AG04450 (cell line): ENCODE data around the gene COL2A1. TPM values are rescaled to one million over a fixed set of nuclear protein-coding genes. Genes with fewer than 3 reads are reported as not detected.
A peak's percentile ranks its signal among the peaks of the same experiment; 100 is the strongest.

Experiments used
- CTCF ChIA-PET: fragments of 300-600, 350-600 bp; formaldehyde crosslinking; extraction: SDS; loops from one replicate; lab custom pipeline; 2022; ENCODE audit warnings: antibody characterized with exemption, inconsistent platforms; lab: Charles Lee
- POLR2A ChIA-PET: fragments of 350-600 bp; formaldehyde crosslinking; extraction: SDS; loops from one replicate; lab custom pipeline; 2021; ENCODE audit warnings: antibody characterized with exemption, inconsistent platforms; lab: Yijun Ruan, JAX
- DNase-seq: peaks from one replicate; pipeline ENCODE4 v3.0.0-alpha.2; 2011; ENCODE audit warnings: low read depth, low spot score
- H3K27ac ChIP-seq: one replicate; pipeline ENCODE4 v1.5.1; 2012; ENCODE audit warnings: low read depth, low read length, control low read depth
- H3K27me3 ChIP-seq: one replicate; pipeline ENCODE4 v1.6.0; 2012; ENCODE audit warnings: low read length; ENCODE audit not compliant: control insufficient read depth, insufficient read depth
- H3K4me3 ChIP-seq: 2 replicates; pipeline ENCODE4 v1.5.1; 2011; ENCODE audit warnings: mild to moderate bottlenecking, low read depth, low read length, control low read depth
- H3K9me3 ChIP-seq: 2 replicates; pipeline ENCODE4 v1.5.1; 2012; ENCODE audit warnings: low read length; ENCODE audit not compliant: control insufficient read depth, insufficient read depth
- polyA minus RNA-seq: library from RNA; depleted of rRNA, polyadenylated mRNA; stranded (reverse); fragments of >200 nt; gene quantifications from 2 replicates; pipeline ENCODE4 v1.2.3, GENCODE V29; 2011; rRNA and poly(A)+ RNA removed
- polyA plus RNA-seq: library from polyadenylated mRNA; depleted of rRNA; stranded (reverse); fragments of >200 nt; gene quantifications from 2 replicates; pipeline ENCODE4 v1.2.3, GENCODE V29; 2011; rRNA removed
- TF ChIP-seq, protein P1 (sequence below): IDR thresholded peaks from 2 replicates; pipeline ENCODE4 v1.5.1; 2011; ENCODE audit warnings: low read depth, low read length, control low read depth, inconsistent platforms

Gene COL2A1
- polyA plus RNA-seq (not detected in 2 replicates), polyA minus RNA-seq (not detected in 2 replicates)

DNA sequence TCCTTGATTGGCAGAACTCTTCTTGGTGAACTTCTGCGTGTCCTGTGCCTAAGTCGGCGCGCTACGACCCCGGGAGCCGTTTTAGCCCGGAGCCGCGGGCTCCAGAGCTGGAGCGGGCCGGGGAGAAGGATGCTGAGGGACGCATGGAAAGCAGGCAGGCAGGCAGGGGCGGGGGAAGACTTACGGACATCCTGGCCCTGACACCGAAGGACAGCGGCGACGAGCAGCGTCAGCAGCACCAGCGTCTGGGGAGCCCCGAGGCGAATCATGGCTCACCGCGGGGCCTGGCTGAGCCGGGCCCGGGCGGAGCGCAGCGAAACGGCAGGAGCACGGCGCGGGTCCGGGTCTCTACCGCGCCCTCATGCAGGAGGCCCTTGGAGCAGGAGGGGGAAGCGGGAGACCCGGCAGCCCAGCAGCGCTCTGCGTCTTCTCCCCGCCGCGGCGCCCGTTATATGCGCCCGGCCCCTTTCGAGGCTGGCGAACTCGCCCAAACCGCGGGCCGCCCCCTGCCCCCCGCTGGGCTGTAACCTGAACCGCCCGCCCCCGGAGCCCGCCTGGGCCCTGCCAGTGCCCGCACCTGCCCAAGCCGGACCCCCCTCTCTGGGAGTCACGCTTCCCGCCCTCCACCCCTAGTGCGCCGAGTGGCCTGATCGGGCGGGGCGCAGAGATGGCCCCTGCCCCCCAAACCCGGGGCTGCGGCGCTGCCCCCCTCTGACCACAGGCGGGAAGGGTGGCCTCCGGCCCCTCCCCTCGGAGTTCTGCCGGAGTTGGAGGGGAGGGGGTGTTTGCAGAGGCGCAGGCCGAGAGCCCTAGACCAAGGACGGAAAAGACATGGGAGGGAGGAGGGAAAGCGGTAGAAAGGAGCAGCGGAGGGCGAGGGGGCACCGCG, at the start of gene COL2A1:
Gene COL2A1 (minus strand): TSS at position 424 of the 889 bp plus-strand sequence. CDS start 155 bp downstream, at position 269.
- ChIA-PET POLR2A (no interaction called here), CTCF (no interaction called here)
- Histone ChIP-seq H3K27me3 (peaks cover 92% of the 10 kb centered on the region), H3K9me3 (no peaks in the 10 kb centered on the region; the same call in 1 of the 2 replicates), H3K27ac (no peak within 1 kb of the TSS), H3K4me3 (peak within 1 kb of the TSS; percentile 25)
- TF ChIP-seq, protein P1, sequence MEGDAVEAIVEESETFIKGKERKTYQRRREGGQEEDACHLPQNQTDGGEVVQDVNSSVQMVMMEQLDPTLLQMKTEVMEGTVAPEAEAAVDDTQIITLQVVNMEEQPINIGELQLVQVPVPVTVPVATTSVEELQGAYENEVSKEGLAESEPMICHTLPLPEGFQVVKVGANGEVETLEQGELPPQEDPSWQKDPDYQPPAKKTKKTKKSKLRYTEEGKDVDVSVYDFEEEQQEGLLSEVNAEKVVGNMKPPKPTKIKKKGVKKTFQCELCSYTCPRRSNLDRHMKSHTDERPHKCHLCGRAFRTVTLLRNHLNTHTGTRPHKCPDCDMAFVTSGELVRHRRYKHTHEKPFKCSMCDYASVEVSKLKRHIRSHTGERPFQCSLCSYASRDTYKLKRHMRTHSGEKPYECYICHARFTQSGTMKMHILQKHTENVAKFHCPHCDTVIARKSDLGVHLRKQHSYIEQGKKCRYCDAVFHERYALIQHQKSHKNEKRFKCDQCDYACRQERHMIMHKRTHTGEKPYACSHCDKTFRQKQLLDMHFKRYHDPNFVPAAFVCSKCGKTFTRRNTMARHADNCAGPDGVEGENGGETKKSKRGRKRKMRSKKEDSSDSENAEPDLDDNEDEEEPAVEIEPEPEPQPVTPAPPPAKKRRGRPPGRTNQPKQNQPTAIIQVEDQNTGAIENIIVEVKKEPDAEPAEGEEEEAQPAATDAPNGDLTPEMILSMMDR: no peak
- DNase-seq: no peak

DNA sequence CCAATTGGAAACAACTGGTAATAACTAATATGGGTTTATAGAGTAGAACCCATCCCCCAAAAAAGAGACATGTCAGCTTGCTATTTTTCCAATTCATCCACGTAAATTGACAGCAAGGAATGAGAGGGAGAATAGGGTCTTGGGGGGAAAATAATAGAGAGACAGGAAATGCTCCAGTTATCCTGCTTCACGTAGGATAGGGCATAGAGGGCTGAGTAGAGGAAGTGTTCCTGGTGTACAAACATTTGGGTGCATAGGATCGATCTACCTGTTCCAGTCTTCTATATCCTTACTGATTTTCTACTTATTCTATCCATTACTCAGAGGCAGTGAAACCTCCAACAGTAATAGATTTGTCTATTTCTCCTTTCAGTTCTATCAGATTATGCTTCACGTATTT, 49.6 kb upstream of the COL2A1 start:
- H3K27ac ChIP-seq: no peak overlapping the region
- POLR2A ChIA-PET: no interaction called here
- TF ChIP-seq, protein P1: no peak
- no peaks in the 10 kb centered on the region for H3K9me3 ChIP-seq
- CTCF ChIA-PET: interaction anchor here (0.7 kb wide), 1 partner anchor 21 kb away, joined by 3 read pairs; no protein-coding TSS in a partner anchor
- no peak overlapping the region for H3K4me3 ChIP-seq
- no peaks in the 10 kb centered on the region for H3K27me3 ChIP-seq
- no peak for DNase-seq

DNA sequence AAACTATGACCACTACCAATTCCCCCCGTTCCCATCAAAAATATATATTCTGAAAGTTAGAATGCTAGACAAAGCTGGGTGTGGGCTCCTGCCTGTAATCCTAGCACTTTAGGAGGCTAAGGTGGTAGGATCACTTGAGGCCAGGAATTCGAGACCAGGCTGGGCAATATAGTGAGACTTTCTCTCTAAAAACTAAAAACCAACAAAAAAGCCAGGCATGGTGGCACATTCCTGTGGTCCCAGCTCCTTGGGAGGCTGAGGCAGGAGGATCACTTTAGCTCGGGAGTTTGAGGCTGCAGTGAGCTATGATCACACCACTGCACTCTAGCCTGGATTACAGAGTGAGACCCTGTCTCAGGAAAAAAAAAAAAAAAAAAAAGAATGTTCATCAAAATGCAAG, 48.8 kb upstream of the COL2A1 start:
- POLR2A ChIA-PET: interaction anchor here (0.7 kb wide), 1 partner anchor 18 kb away, joined by 6 read pairs; no protein-coding TSS in a partner anchor

DNA sequence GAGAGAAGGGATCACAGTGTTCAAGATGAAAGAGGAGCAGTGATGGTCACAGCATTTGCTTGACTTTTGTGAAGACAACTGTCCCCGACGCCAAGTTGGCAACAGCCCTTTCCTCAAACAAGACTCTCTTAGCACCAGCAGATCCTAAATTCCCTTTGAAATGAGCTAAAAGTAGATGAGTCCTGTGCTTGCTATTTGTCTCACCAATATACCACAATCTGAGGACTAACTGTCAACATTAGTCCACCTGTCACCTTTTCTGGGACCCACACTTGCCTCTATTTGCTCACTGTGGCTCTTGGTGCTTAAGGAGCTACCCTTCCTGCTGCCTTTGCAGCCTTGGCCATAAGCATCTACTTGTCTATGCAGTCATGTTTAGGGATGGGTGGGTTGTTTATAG, 47.4 kb upstream of the COL2A1 start:
- TF ChIP-seq, protein P1: no peak
- Histone ChIP-seq H3K4me3 (no peak overlapping the region), H3K9me3 (no peaks in the 10 kb centered on the region), H3K27ac (no peak overlapping the region), H3K27me3 (no peaks in the 10 kb centered on the region)
- CTCF ChIA-PET: interaction anchor here (0.6 to 1.2 kb wide), 2 partner anchors 15 to 34 kb away, joined by 3 to 4 read pairs; no protein-coding TSS in a partner anchor
- no peak for DNase-seq
- POLR2A ChIA-PET: no interaction called here

More for the DNA sequence above, 48.8 kb upstream of the COL2A1 start:
- no peaks in the 10 kb centered on the region for H3K27me3 ChIP-seq
- no peak overlapping the region for H3K27ac ChIP-seq
- H3K9me3 ChIP-seq: no peaks in the 10 kb centered on the region
- H3K4me3 ChIP-seq: no peak overlapping the region
- CTCF ChIA-PET: interaction anchor here (0.7 kb wide), 1 partner anchor 21 kb away, joined by 3 read pairs; no protein-coding TSS in a partner anchor
- DNase-seq: no peak
- TF ChIP-seq, protein P1: no peak

DNA sequence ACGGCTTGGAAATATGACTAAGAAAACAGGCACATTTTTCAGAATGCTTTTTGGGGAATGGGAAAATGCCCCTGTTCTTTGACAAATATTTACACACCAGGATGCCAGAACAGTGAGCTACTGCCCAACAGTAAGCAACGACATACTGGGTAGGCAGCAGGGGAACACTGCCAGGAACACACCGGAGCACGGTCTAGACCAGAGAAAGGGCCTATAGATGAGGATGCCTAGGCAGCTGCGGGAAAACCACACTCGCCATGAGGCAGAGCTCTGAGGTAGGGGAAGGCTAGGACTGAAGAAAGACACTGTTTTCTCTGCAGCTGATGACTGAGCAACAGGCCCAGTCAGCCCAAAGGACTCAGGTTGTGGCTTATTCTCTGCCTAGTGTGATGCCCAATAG, 45.9 kb upstream of the COL2A1 start:
- no peaks in the 10 kb centered on the region for H3K9me3 ChIP-seq
- TF ChIP-seq, protein P1: no peak
- CTCF ChIA-PET: interaction anchor here (0.7 kb wide), 1 partner anchor 108 kb away, joined by 3 read pairs; no protein-coding TSS in a partner anchor
- no peak overlapping the region for H3K4me3 ChIP-seq
- H3K27me3 ChIP-seq: no peaks in the 10 kb centered on the region
- H3K27ac ChIP-seq: no peak overlapping the region
- no peak for DNase-seq
- POLR2A ChIA-PET: no interaction called here
